Sciatic nerve (tissue), 2 donors: Measurements from ENCODE around the gene FOXJ1. TPM values are rescaled to one million over a fixed set of nuclear protein-coding genes. Genes with fewer than 3 reads are reported as not detected.
"Not testable (repeated sequence)": the region's sequence is repeated elsewhere in the genome, so short reads cannot be mapped to it uniquely, and the experiment has no call there.

Experiments used
- ATAC-seq: fragments of 200-7000 bp; cut with Tn5 transposase; one replicate; pipeline ENCODE4 v1.9.1; 2020; ENCODE audit warnings: mild to moderate bottlenecking, moderate library complexity
- DNase-seq: peaks from one replicate; pipeline ENCODE4 v3.0.0-alpha.2; 2020; ENCODE audit warnings: low spot score
- intact Hi-C: fragments of 100-400 bp; cut with DNase I; formaldehyde crosslinking; loops from one replicate; pipeline ENCODE4 v1.14.2; 2022
- total RNA-seq: library from RNA; stranded (reverse); fragmentation: NEBNext Ultra II Directional; extraction: Animal tissue kit (Norgen Biotek cat#: 25700); gene quantifications from one replicate; pipeline ENCODE4 v1.2.1, GENCODE V29; 2021
- donor health status: DM: no; HTN: no; CAD: no.
- donor health status: DM: no; HTN: no; CAD: no.

Gene FOXJ1
- total RNA-seq, result 0.40 TPM

- peak; percentile 93 for DNase-seq
- peak; percentile 93 for ATAC-seq
- intact Hi-C loops, result no loop called here
Measured at GRCh38 chr17:76141212-76142038, at the start of gene FOXJ1. TSS of gene FOXJ1 (minus strand) at chr17:76141245. CDS start at chr17:76140395, 850 bp downstream.

- intact Hi-C loops, result no loop called here
Measured at GRCh38 chr17:76189741-76190140, 48.7 kb upstream of the FOXJ1 start.

GRCh38 chr17:76189247-76189646, 48.2 kb upstream of the FOXJ1 start:
- intact Hi-C loops, result no loop called here
- no peak for DNase-seq
- ATAC-seq, result no peak

More at GRCh38 chr17:76189741-76190140, 48.7 kb upstream of the FOXJ1 start:
- no peak for DNase-seq
- ATAC-seq, result no peak

GRCh38 chr17:76188213-76189016, 47.4 kb upstream of the FOXJ1 start:
- DNase-seq (no peak), ATAC-seq (no peak)
- intact Hi-C loops, result no loop called here

- DNase-seq, intact Hi-C loops, ATAC-seq: not testable (repeated sequence)
Measured at GRCh38 chr17:76186774-76187173, 45.7 kb upstream of the FOXJ1 start.

GRCh38 chr17:76184290-76184689, 43.2 kb upstream of the FOXJ1 start:
- ATAC-seq, result no peak
- DNase-seq, result no peak
- intact Hi-C loops, result loop anchor here (5.0 kb wide), 1 partner anchor 62 kb away; no protein-coding TSS in a partner anchor

- ATAC-seq (peak; percentile 95), DNase-seq (peak; percentile 94)
- intact Hi-C loops, result loop anchor here (5.0 kb wide), 1 partner anchor 60 kb away; no protein-coding TSS in a partner anchor
Measured at GRCh38 chr17:76182016-76182764, 41.1 kb upstream of the FOXJ1 start.

GRCh38 chr17:76179496-76180467, 38.7 kb upstream of the FOXJ1 start:
- ATAC-seq, result no peak
- intact Hi-C loops, result loop anchor here (5.0 kb wide), 1 partner anchor 57 kb away; no protein-coding TSS in a partner anchor

GRCh38 chr17:76178124-76178523, 37.1 kb upstream of the FOXJ1 start:
- no peak for ATAC-seq
- DNase-seq, result no peak
- intact Hi-C loops, result no loop called here

More at GRCh38 chr17:76179496-76180467, 38.7 kb upstream of the FOXJ1 start:
- DNase-seq, result no peak

- intact Hi-C loops, result no loop called here
- DNase-seq, result no peak
- no peak for ATAC-seq
Measured at GRCh38 chr17:76176701-76177574, 35.9 kb upstream of the FOXJ1 start.

- intact Hi-C loops, result no loop called here
- DNase-seq, result no peak
- no peak for ATAC-seq
Measured at GRCh38 chr17:76174037-76174436, 33.0 kb upstream of the FOXJ1 start.

- intact Hi-C loops, result no loop called here
- no peak for ATAC-seq
- DNase-seq, result no peak
Measured at GRCh38 chr17:76173474-76173873, 32.4 kb upstream of the FOXJ1 start.

- ATAC-seq (no peak), DNase-seq (no peak)
- intact Hi-C loops, result no loop called here
Measured at GRCh38 chr17:76171706-76172105, 30.7 kb upstream of the FOXJ1 start.

- ATAC-seq (no peak), DNase-seq (no peak)
- intact Hi-C loops, result no loop called here
Measured at GRCh38 chr17:76170114-76170513, 29.1 kb upstream of the FOXJ1 start.

GRCh38 chr17:76166906-76167305, 25.9 kb upstream of the FOXJ1 start:
- ATAC-seq, result peak; percentile 78
- intact Hi-C loops, result no loop called here
- no peak for DNase-seq

- ATAC-seq (peak; percentile 43), DNase-seq (no peak)
- intact Hi-C loops, result no loop called here
Measured at GRCh38 chr17:76166168-76166567, 25.1 kb upstream of the FOXJ1 start.

- no peak for ATAC-seq
- intact Hi-C loops, result no loop called here
- DNase-seq, result no peak
Measured at GRCh38 chr17:76164331-76164730, 23.3 kb upstream of the FOXJ1 start.
